Transverse colon (tissue), 4 donors: ENCODE results near the gene PMP22.

ENCODE experiments used
- CTCF ChIP-seq, 5 experiments: fragments of 200-600 bp in 3 of 5; fragments of 450-650 bp in 2 of 5; sonication (generic) in 3 of 5; IDR thresholded peaks; 1 replicate in 2 of 5; 2 replicates in 3 of 5; pipeline ENCODE4 v1.5.1; 2016 to 2017; ENCODE audit warnings: antibody characterized with exemption in 5 of 5, inconsistent platforms in 3 of 5, mild to moderate bottlenecking in 2 of 5, moderate library complexity in 1 of 5
- POLR2A ChIP-seq: fragments of 450-650 bp; IDR thresholded peaks from one replicate; pipeline ENCODE4 v1.6.1; 2016; ENCODE audit warnings: antibody characterized with exemption, mild to moderate bottlenecking, moderate library complexity
- POLR2AphosphoS5 ChIP-seq, 3 donors: sonication (generic); formaldehyde crosslinking; IDR thresholded peaks; one replicate each; pipeline ENCODE4 v1.6.1; 2016; ENCODE audit warnings: antibody characterized with exemption in 3 of 3

GRCh38 chr17:15220785-15221184, 44.3 kb downstream of the PMP22 start:
- TF ChIP-seq CTCF (IDR thresholded peaks at IDR 0.05) (no peak), POLR2AphosphoS5 (IDR thresholded peaks at IDR 0.05) (no peak), POLR2A (no peak)
